ENCODE results near the gene NPIPB8. TPM values are rescaled to one million over a fixed set of nuclear protein-coding genes. Genes with fewer than 3 reads are reported as not detected.

The NPIPB8 gene
- total and polyA plus RNA-seq, 9 of the 15 experiments (the other 6 are each of a cell fraction or from before 2014, with no cell fraction given), result 0.16 TPM; not detected in 8

GRCh38 chr16:28607116-28607623 is 30.7 kb upstream of the NPIPB8 start:
- in situ Hi-C loops (cut with MboI) (loop anchor here (25.0 kb wide), 4 partner anchors 105 to 1605 kb away; partner anchors contain the start of genes EIF3C and EIF3CL), intact Hi-C loops (cut with micrococcal nuclease) (no loop called here)
- Histone ChIP-seq H2AFZ (ENCODE audit: low read depth, low read length) (no peak overlapping the region), H3K9me1 (ENCODE audit: control insufficient read depth, insufficient read depth, low read length) (no peaks in the 10 kb centered on the region), H3K9me3 (replicated peaks; ENCODE audit: control insufficient read depth, insufficient read depth, low read depth, low read length) (no peaks in the 10 kb centered on the region), H4K20me1 (replicated peaks; ENCODE audit: control insufficient read depth, insufficient read depth, low read length) (no peaks in the 10 kb centered on the region), H3K79me2 (ENCODE audit: control insufficient read depth, insufficient read depth, low read length) (no peaks in the 10 kb centered on the region), H3K4me2 (ENCODE audit: insufficient read depth, low read length) (no peak overlapping the region), H3K4me3 (no peak overlapping the region), H3K4me1 (replicated peaks in 1 of 2; ENCODE audit: control insufficient read depth in 2 of 2, insufficient read depth in 2 of 2, low read length in 2 of 2) (peaks cover 6 to 17% of the 10 kb centered on the region in 2 experiments; a peak in 3 of 5 replicates), H3K9ac (ENCODE audit: insufficient read depth in 1 of 2, low read depth in 2 of 2, low read length in 2 of 2) (no peak overlapping the region), H3K36me3 (ENCODE audit: control insufficient read depth, insufficient read depth, low read length) (no peaks in the 10 kb centered on the region), H3K27ac (ENCODE audit: extremely low read depth, low read depth, low read length) (no peak overlapping the region), H3K27me3 (ENCODE audit: control insufficient read depth in 2 of 2, insufficient read depth in 2 of 2, low read length in 2 of 2) (no peaks in the 10 kb centered on the region)
- ATAC-seq (no peak), DNase-seq (ENCODE audit: extremely low read depth in 1 of 4, low spot score in 3 of 4) (no peak), FAIRE-seq (no peak)
- ChIA-PET CTCF (ENCODE audit: low intra/inter-chr PET ratio) (no interaction called here), POLR2A (interaction anchor here (0.6 kb wide), 1 partner anchor 236 kb away, joined by 6 read pairs; no protein-coding TSS in a partner anchor)
- 76% methylated on average over 9 of the region's 9 CpGs for WGBS (ENCODE audit: insufficient coverage, low coverage, missing lambda C conversion rate)
- no TSS peak for BruUV-seq (replicated peaks)
- TF ChIP-seq CTCFL (IDR thresholded peaks at IDR 0.05; ENCODE audit: borderline replicate concordance, insufficient read depth, low read depth, low read length, poor library complexity, severe bottlenecking) (no peak), ZNF232 (CRISPR knock-in tag; IDR thresholded peaks at IDR 0.05) (no peak), CBX1 (IDR thresholded peaks at IDR 0.05; ENCODE audit: low read depth) (no peak), ID3 (CRISPR knock-in tag; IDR thresholded peaks at IDR 0.05) (no peak), ID3 (tag; IDR thresholded peaks at IDR 0.05) (no peak), RREB1 (CRISPR knock-in tag; IDR thresholded peaks at IDR 0.05) (no peak), ZNF124 (CRISPR knock-in tag; IDR thresholded peaks at IDR 0.05) (no peak), KLF6 (CRISPR knock-in tag; IDR thresholded peaks at IDR 0.05; ENCODE audit: borderline replicate concordance) (no peak), SNRNP70 (optimal IDR thresholded peaks at IDR 0.05; ENCODE audit: low read depth, low read length) (no peak), MLX (CRISPR knock-in tag; conservative IDR thresholded peaks at IDR 0.05) (no peak), ZKSCAN1 (IDR thresholded peaks at IDR 0.05; ENCODE audit: low read depth, low read length) (no peak), NBN (IDR thresholded peaks at IDR 0.05; ENCODE audit: low read depth) (no peak)

Data from K562 (cell line).